ENCODE results near the gene TBC1D16.

Gene TBC1D16

GRCh38 chr17:80035687-80035936, at the start of gene TBC1D16:
Gene TBC1D16, minus strand, starts transcription at chr17:80035872. Its CDS starts 22,325 bp downstream, at chr17:80013547.
- in situ Hi-C loops (cut with MboI; ENCODE audit: low sequenced_read_pairs): no loop called here

GRCh38 chr17:80084773-80085172, 49.1 kb upstream of the TBC1D16 start:
- in situ Hi-C loops (cut with MboI; ENCODE audit: low sequenced_read_pairs): no loop called here

- in situ Hi-C loops (cut with MboI; ENCODE audit: low sequenced_read_pairs): no loop called here
Measured at GRCh38 chr17:80083136-80083661, 47.5 kb upstream of the TBC1D16 start.

GRCh38 chr17:80082403-80083135, 46.9 kb upstream of the TBC1D16 start:
- in situ Hi-C loops (cut with MboI; ENCODE audit: low sequenced_read_pairs): no loop called here

GRCh38 chr17:80081596-80081995, 45.9 kb upstream of the TBC1D16 start:
- in situ Hi-C loops (cut with MboI; ENCODE audit: low sequenced_read_pairs): no loop called here

GRCh38 chr17:80080081-80080480, 44.4 kb upstream of the TBC1D16 start:
- in situ Hi-C loops (cut with MboI; ENCODE audit: low sequenced_read_pairs): no loop called here

GRCh38 chr17:80072410-80072809, 36.7 kb upstream of the TBC1D16 start:
- in situ Hi-C loops (cut with MboI; ENCODE audit: low sequenced_read_pairs): no loop called here

- in situ Hi-C loops (cut with MboI; ENCODE audit: low sequenced_read_pairs): no loop called here
Measured at GRCh38 chr17:80071116-80071841, 35.6 kb upstream of the TBC1D16 start.

- in situ Hi-C loops (cut with MboI; ENCODE audit: low sequenced_read_pairs): no loop called here
Measured at GRCh38 chr17:80070375-80071115, 34.9 kb upstream of the TBC1D16 start.

- in situ Hi-C loops (cut with MboI; ENCODE audit: low sequenced_read_pairs): no loop called here
Measured at GRCh38 chr17:80068301-80069222, 32.9 kb upstream of the TBC1D16 start.

- in situ Hi-C loops (cut with MboI; ENCODE audit: low sequenced_read_pairs): no loop called here
Measured at GRCh38 chr17:80067393-80067986, 31.8 kb upstream of the TBC1D16 start.

GRCh38 chr17:80065478-80066170, 30.0 kb upstream of the TBC1D16 start:
- in situ Hi-C loops (cut with MboI; ENCODE audit: low sequenced_read_pairs): no loop called here

GRCh38 chr17:80064696-80065095, 29.0 kb upstream of the TBC1D16 start:
- in situ Hi-C loops (cut with MboI; ENCODE audit: low sequenced_read_pairs): no loop called here

- in situ Hi-C loops (cut with MboI; ENCODE audit: low sequenced_read_pairs): no loop called here
Measured at GRCh38 chr17:80063830-80064585, 28.3 kb upstream of the TBC1D16 start.

GRCh38 chr17:80061421-80061820, 25.7 kb upstream of the TBC1D16 start:
- in situ Hi-C loops (cut with MboI; ENCODE audit: low sequenced_read_pairs): no loop called here

- in situ Hi-C loops (cut with MboI; ENCODE audit: low sequenced_read_pairs): no loop called here
Measured at GRCh38 chr17:80060644-80061043, 25.0 kb upstream of the TBC1D16 start.

GRCh38 chr17:80058311-80058955, 22.8 kb upstream of the TBC1D16 start:
- in situ Hi-C loops (cut with MboI; ENCODE audit: low sequenced_read_pairs): no loop called here

- in situ Hi-C loops (cut with MboI; ENCODE audit: low sequenced_read_pairs): no loop called here
Measured at GRCh38 chr17:80055597-80055996, 19.9 kb upstream of the TBC1D16 start.
